Stimulated activated CD4-positive, alpha-beta T cell treated with anti-CD3 and anti-CD28 coated beads, Interleukin-4, amount 100 ng/mL, for 24 hours (primary cell): Measurements from ENCODE around the gene HOXD13.

Source experiments
- DNase-seq: peaks from one replicate; pipeline ENCODE4 v3.0.0-alpha.2; 2020

Gene HOXD13

GRCh38 chr2:176095421-176095820, 2.9 kb downstream of the HOXD13 start:
- DNase-seq: no peak

- no peak for DNase-seq
Measured at GRCh38 chr2:176096243-176096985, 3.9 kb downstream of the HOXD13 start.

GRCh38 chr2:176096986-176097819, 4.7 kb downstream of the HOXD13 start:
- peak; percentile 59 for DNase-seq

- no peak for DNase-seq
Measured at GRCh38 chr2:176097820-176098365, 5.4 kb downstream of the HOXD13 start.

GRCh38 chr2:176098366-176099158, 6.0 kb downstream of the HOXD13 start:
- DNase-seq: no peak

GRCh38 chr2:176099159-176099727, 6.7 kb downstream of the HOXD13 start:
- DNase-seq: no peak

GRCh38 chr2:176099728-176100546, 7.4 kb downstream of the HOXD13 start, which contains the start of gene HOXD12:
Gene HOXD12, plus strand, starts transcription at chr2:176099795. Its CDS starts 7 bp downstream, at chr2:176099802.
- DNase-seq: no peak

GRCh38 chr2:176100547-176101140, 8.1 kb downstream of the HOXD13 start:
- DNase-seq: no peak

GRCh38 chr2:176101216-176101830, 8.8 kb downstream of the HOXD13 start:
- DNase-seq: no peak

- no peak for DNase-seq
Measured at GRCh38 chr2:176101842-176102241, 9.3 kb downstream of the HOXD13 start.

- no peak for DNase-seq
Measured at GRCh38 chr2:176102309-176102866, 9.9 kb downstream of the HOXD13 start.

- DNase-seq: no peak
Measured at GRCh38 chr2:176103194-176103593, 10.7 kb downstream of the HOXD13 start.

GRCh38 chr2:176103742-176104315, 11.3 kb downstream of the HOXD13 start:
- no peak for DNase-seq

- no peak for DNase-seq
Measured at GRCh38 chr2:176104316-176105077, 12.0 kb downstream of the HOXD13 start.

GRCh38 chr2:176105078-176105729, 12.7 kb downstream of the HOXD13 start:
- DNase-seq: no peak

- no peak for DNase-seq
Measured at GRCh38 chr2:176105730-176106580, 13.4 kb downstream of the HOXD13 start.
